HG03159 (cell line): ENCODE measurements around the gene GCAT.
"Not testable (repeated sequence)": the region's sequence is repeated elsewhere in the genome, so short reads cannot be mapped to it uniquely, and the experiment has no call there.

Experiments used
- ATAC-seq: cut with Tn5 transposase; IDR thresholded peaks from one replicate; pipeline ENCODE4 v1.9.1; 2021; ENCODE audit warnings: mild to moderate bottlenecking, moderate library complexity; ENCODE audit not compliant: unreplicated experiment

GCAT gene

GRCh38 chr22:37782340-37783168, 25.2 kb upstream of the GCAT start:
- ATAC-seq: no peak

DNA sequence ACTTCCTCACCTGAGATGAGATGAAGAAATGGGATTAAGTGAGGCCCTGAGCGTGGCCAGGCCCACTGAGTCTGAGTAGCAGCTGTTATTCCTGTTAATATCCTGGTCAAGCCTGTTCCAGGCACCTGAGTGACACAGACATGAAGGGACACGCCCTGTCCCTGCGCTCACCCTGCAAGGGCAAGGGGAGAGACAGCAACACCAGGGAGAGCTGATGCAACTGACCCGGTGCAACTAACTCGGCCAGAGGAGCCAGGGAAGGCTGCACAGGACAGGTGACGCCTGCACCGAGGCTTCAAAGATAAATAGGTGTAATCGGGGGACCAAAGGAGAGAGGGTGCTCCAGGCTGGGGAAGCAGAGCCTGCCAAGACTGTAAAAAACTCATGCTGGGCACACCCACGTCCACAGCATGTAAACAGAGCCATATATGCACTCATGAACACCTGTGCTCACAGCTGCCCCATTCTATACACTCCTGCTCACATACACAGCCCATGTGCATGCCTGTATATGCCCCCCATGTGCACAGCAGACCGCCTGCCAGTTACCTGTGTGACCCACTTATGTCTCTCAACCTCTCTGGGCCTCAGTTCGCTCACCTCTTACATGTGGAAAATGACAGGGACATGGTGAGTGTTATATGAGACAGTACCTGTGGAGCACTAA, 22.8 kb upstream of the GCAT start:
- ATAC-seq: no peak

DNA sequence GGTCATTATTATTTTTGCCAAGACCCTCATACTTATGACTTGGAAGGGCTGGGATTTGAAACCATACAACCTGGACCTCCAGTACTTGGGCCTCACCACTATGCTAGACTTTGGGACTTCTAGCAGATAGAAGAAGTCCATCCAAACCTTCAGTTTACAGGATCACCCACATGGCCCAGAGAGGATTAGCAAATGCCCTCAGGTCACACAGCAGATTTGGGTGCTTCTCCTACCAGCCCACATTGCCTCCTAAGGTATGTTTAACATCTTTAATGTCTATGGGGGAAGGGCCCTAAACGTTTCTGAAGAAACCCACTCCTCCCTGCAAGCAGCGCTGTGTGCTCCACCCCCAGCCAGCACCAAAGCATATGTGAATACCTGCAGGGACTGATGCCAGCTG, 17.5 kb upstream of the GCAT start:
- no peak for ATAC-seq

GRCh38 chr22:37792494-37792893, 15.2 kb upstream of the GCAT start:
- ATAC-seq: no peak

DNA sequence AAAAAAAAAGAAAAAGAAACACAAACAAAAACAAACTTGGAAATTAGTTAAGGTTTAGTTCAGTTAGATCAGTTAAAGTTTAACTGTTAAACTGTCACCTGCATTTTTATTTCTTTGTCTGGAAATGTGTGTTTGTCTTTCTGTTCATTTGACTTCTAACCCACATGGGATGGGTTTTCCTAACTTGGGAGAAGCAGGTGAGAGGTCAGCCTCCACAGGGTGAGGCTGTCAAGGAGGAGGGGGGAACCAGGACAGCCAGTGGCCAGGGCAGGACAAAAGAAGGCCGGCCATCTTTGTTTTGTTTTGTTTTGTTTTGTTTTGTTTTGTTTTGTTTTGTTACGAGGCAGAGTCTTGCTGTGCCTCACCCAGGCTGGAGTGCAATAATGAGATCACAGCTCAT, 13.4 kb upstream of the GCAT start:
- ATAC-seq: no peak

GRCh38 chr22:37796079-37796478, 11.7 kb upstream of the GCAT start:
- no peak for ATAC-seq

GRCh38 chr22:37797259-37797658, 10.5 kb upstream of the GCAT start:
- not testable (repeated sequence) for ATAC-seq

DNA sequence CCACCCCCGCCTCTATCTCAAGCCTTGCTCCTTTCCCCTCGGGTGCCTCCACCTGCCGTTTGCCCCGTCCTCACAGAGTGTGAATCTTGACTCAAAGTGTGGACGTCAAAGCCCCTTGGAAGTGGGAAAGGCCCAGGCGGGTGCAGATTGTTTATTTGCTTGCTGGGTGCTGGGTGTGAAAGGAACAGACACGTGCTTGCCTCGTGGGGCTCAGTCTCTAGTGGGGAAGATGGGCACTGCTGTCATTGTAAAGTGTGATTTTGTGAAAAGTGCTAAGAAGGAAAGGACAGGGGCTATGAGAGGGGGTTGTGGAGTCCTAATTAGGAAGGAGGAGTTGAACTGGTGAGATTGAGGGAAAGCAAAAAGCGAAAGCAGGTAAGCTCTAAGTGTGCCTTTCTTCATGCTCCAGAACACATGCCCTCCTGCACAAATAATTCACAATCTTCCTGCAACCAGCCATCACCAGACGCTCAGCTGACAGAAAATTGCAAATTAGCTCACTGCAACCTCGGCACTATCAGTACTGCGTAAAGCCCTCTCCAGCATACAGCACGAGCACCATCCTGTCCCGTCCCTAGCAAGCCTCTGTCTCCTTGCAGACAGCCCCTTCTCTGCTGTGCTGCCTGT, 9.7 kb upstream of the GCAT start:
- no peak for ATAC-seq

- ATAC-seq: not testable (repeated sequence)
Observed at GRCh38 chr22:37799979-37800378, 7.8 kb upstream of the GCAT start.

DNA sequence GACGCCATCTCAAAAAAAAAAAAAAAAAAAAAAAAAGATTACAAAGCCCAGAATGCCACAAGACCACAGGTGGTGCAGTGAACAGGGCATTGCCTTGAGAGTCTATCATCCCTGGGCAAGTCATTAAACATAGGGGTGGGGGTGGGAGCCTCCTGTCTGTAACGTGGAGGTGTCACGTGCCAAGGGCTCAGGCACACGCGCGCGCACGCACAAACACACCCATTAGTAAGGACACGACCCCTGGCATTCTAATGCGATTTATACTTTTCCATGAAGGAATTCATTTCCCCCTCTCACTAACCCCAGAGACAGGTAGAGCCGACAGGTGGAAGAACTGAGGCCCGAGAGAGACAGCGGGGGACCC, 5.8 kb upstream of the GCAT start:
- no peak for ATAC-seq

DNA sequence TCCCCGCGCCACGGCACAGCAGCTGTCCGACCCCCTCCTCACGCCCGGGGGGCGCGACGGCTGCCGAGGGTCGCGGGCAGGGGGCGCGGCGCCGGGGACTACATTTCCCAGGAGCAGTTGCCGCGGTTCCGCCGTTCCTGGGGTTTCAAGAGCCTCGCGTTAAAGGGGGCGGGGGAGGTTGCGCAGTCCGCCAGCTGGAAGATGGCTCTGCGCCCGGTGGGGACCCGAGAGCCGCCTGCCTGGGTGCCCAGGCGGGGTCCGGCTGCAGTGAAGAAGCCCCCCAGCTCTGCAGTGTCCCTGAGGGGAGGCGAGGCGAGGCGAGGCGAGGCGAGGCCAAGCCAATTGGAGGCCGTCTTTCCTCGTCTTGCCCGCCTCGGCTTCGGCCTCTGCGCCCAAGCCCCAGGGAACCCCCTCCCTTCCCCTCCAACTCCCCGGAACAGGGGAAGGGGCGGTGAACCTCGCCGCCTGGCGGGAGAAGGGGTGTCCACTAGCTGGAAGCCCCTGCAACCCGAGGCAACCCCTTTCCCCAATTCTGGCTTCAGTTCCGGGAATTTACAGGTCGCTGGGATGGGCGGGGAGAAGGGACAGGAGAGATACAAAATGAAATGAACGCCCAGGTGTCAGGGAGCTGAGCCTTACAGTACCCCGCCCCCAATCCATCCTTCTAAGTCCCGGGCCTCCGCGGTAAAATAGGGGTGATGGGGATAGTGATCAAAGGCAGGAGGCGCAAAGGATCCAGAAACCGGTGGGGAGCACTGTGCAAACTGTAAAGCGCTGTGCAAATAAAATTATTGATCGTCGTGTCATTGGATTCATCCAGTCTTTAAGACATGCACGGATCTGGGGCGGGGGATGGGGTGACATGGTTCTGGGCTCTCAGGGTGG, 5.2 kb upstream of the GCAT start:
- ATAC-seq: no peak

GRCh38 chr22:37803195-37803638, 4.5 kb upstream of the GCAT start:
- ATAC-seq: no peak

GRCh38 chr22:37803639-37804351, 3.9 kb upstream of the GCAT start:
- ATAC-seq: no peak

DNA sequence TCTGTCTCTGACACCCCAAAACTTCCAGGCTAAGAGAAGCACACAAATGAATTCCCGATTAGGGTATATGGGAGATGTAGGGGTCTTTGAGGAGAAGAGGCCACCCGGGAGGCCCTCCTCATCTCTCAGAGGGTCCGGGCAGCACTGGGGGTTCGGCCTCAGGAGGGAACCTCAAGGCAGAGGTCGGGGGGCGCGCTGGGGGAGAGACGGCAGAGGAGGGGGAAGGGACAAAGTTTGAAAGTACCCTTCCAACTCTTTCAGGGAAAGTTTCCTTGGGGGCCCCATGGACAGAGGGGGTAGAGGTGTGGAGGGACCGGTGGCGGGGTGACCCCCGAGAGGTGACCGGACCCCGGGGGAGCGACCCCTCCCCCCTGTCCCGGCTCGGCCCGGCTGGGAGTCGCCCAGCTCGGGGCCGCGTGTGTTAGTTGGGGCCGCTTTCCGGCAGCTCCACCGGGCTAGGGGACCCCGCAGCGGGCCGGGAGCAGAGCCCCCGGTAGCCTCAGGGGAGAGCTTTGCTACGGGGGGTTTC, 3.3 kb upstream of the GCAT start:
- no peak for ATAC-seq

DNA sequence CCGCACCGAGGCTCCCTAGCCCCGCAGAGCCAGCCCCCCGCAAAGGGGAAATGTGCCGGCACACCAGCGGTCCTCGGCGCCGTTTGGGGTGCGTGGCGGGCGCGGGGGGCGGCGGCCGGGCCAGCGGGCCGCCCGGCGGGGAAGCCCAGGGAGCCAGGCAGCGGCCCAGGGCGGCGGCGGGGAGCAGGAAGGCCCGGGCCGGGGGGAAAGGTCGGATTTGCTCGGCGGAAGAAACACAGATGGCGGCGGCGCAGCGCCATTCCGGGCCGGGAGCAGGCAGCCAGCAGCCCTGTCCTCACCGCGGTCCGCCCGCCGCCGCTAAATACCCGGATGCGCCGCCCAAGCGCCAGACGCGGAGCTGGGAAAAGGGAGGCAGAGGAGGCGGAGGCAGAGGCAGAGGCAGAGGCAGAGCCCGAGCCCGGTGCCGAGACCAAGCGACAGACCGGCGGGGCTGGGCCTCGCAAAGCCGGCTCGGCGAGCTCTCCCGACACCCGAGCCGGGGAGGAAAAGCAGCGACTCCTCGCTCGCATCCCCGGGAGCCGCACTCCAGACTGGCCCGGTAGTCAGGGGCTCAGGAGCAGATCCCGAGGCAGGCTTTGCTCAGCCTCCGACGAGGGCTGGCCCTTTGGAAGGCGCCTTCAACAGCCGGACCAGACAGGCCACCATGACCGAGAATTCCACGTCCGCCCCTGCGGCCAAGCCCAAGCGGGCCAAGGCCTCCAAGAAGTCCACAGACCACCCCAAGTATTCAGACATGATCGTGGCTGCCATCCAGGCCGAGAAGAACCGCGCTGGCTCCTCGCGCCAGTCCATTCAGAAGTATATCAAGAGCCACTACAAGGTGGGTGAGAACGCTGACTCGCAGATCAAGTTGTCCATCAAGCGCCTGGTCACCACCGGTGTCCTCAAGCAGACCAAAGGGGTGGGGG, 2.6 kb upstream of the GCAT start:
- ATAC-seq: no peak

DNA sequence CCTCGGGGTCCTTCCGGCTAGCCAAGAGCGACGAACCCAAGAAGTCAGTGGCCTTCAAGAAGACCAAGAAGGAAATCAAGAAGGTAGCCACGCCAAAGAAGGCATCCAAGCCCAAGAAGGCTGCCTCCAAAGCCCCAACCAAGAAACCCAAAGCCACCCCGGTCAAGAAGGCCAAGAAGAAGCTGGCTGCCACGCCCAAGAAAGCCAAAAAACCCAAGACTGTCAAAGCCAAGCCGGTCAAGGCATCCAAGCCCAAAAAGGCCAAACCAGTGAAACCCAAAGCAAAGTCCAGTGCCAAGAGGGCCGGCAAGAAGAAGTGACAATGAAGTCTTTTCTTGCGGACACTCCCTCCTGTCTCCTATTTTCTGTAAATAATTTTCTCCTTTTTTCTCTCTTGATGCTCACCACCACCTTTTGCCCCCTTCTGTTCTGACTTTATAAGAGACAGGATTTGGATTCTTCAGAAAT, 1.9 kb upstream of the GCAT start:
- no peak for ATAC-seq

GRCh38 chr22:37806409-37807333, 1.1 kb upstream of the GCAT start:
- ATAC-seq: no peak

GRCh38 chr22:37808294-37808657, 542 bp downstream of the GCAT start:
- no peak for ATAC-seq
